ENCODE data around the gene RBFOX1.

RBFOX1 gene

DNA sequence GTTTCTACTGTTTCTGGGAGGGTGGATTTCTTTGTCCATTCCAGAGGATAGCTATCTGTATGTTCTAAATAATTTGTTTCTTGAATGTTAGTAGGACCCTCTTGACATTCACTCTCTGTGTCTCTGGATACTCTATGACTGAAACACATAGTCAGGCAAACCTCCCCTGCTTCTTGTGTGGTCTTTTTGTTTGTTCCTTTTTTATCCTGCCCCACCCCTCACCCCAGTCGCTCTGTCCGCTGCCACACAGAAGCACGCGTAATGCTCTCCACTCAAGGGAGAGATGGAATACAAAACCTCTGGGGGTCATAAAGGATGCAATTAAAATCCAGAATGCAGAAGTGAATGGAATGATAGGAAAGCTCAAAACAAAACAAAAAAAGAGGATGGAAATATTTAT lies 253.1 kb downstream of the RBFOX1 start:
- in situ Hi-C loops (cut with MboI; ENCODE audit: low sequenced_read_pairs): no loop called here

DNA sequence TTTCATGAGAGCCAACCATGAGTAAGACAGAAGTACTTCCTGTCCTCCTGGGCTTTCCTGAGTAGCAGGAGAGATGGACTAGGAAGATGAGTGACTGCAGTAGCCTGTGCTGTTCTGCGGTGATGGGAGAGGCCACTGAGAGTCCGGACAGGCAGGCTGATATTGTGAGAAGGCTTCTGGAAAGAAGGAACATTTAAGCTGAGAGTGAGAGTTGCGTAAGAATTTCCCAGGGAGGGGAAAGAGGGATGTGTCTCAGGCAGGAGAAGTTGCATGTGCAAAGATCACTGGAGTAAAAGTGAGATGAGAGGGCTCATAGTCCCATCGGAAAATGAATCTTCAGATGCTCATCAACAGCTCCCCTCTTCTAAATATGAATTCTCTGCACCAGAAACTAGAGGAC lies 258.3 kb downstream of the RBFOX1 start:
- in situ Hi-C loops (cut with MboI; ENCODE audit: low sequenced_read_pairs): no loop called here

DNA sequence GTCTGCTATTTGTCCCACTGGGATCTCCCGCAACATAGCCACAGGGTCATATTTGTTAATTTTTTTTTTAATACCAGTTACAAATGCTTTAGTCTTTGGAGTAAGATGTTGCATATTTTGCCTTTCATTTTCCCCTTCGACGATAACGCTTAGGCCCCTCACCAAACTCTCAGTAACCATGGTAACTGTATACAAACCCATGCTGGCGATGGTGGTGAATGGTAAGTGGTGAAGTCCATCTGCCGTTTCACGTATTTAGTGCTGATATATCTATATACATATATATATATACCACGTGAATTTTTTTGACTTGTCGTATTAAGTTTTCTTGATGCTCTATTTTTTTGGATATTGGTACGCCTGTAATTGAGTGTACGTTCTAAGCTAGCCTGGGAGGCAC lies 263.7 kb downstream of the RBFOX1 start:
- in situ Hi-C loops (cut with MboI; ENCODE audit: low sequenced_read_pairs): no loop called here

DNA sequence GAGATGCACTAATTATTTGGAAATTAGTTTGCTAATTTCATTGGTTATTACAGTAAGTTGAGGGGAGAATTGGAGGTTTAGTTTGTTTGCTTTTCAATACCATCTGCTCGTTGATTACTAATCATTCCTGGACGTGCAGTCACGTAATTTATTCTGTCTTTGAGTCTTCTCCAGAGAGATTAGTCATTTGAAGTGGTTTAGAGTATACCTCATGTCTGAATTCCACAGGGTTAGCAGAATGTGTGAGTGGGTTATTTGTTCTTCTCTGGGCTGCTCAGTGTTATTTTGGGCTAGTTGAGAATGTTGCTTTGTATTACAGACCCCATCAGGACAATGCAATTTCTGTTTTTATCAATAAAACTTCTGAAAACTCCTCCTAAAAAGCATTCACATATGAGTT lies 265.0 kb downstream of the RBFOX1 start:
- in situ Hi-C loops (cut with MboI; ENCODE audit: low sequenced_read_pairs): no loop called here

- in situ Hi-C loops (cut with MboI; ENCODE audit: low sequenced_read_pairs): no loop called here
These were observed 268.5 kb downstream of the RBFOX1 start for GRCh38 chr16:7601100-7601499.

DNA sequence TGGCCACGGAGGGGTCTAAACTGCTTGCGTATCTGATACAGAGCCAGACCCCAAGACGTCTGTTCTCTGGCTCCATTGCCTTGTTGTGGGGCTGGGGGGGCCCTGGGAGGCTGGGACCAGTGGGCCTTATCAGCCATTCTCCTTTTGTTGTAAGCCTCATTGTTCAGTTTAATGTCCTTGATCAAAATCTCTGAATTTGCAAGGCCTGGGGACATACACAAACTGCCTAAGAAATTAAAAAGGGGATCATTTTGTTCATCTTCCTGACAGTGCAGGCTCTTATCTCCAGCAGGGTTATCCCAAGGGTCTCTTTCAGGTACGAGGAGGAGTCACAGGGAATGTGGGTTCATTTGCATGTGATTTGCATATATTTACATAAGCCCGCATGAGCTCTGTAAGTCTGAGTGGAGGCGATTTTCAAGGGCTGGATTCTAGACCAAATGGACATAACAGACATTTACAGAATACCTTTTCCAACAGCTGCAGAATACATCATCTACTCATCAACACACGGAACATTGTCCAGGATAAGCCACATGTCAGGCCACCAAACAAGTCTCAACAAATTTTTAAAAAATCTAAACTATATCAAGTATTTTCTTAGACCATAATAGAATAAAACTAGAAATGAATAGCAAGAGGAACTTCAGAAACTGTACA lies 269.8 kb downstream of the RBFOX1 start:
- in situ Hi-C loops (cut with MboI; ENCODE audit: low sequenced_read_pairs): no loop called here

DNA sequence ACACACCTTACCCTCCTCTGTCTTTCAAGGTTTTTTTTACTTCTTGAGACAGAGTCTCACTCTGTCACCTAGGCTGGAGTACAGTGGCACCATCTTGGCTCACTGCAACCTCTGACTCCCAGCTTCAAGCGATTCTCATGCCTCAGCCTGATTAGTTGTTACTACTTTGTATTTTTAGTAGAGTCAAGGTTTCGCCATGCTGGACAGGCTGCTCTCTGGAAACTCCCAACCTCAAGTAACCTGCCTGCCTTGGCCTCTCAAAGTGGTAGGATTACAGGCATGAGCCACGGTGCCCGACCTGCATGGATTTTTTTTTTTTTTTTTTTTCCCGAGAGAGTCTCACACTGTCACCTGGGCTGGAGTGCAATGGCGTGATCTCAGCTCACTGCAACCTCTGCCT lies 273.2 kb downstream of the RBFOX1 start:
- in situ Hi-C loops (cut with MboI; ENCODE audit: low sequenced_read_pairs): no loop called here

DNA sequence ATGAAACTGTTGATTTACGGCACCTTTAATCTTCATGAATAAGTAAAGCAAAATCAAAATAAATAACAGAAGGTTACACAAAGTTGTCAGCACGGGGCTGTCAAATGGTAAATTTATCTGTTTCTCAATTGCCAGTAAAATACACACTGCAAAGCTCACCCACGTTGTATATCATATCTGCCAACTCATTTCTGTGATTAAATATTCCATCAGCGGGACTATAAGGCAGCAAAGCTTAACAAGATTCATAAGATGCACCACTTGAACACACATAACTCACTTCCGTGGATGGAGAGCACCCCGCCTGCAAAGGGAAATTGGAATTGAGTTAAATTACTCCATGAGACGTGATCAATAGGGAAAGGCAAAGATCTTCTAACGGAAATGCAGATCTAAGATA lies 280.0 kb downstream of the RBFOX1 start:
- in situ Hi-C loops (cut with MboI; ENCODE audit: low sequenced_read_pairs): no loop called here

GRCh38 chr16:7613518-7613917 lies 280.9 kb downstream of the RBFOX1 start:
- in situ Hi-C loops (cut with MboI; ENCODE audit: low sequenced_read_pairs): no loop called here

DNA sequence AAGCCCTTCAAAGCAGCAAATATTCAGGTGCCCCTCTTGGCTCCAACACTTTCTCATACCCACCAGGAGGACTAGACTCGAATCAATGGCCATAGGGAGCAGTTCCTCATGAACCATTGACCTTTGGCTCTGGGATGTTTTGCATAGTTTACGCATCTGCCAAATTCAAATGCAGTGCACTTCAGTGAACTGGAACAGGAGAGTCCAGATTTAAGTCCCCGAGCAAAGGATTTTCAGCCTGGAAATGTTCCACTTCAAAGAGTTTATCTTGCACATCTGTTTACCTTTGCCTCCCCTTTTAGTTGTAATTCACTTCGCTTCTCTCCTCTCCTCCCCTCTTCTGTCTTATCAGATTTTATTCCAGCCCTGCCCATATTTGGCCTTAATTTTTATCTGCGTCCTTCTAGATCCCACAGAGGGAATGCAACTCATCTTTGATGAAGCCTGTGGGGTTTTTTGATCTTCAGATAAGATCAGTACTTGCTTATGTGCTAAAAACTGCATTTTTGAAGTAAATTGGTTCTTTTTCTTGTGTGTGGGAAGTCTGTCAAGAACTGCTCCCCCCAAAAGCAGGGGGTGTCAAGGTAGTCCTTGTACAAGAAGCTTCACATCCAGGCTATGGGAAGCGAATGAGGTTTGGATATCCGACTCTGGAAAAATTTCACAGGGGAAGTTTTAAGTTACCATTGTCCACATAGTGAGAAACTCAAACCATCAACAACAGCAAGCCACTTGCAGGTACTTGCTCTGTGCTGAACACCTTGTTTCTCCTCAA lies 281.6 kb downstream of the RBFOX1 start:
- in situ Hi-C loops (cut with MboI; ENCODE audit: low sequenced_read_pairs): no loop called here

- in situ Hi-C loops (cut with MboI; ENCODE audit: low sequenced_read_pairs): no loop called here
These were observed 282.9 kb downstream of the RBFOX1 start for GRCh38 chr16:7615565-7615964.

- in situ Hi-C loops (cut with MboI; ENCODE audit: low sequenced_read_pairs): no loop called here
These were observed 292.5 kb downstream of the RBFOX1 start for GRCh38 chr16:7624871-7625766.

GRCh38 chr16:7628981-7629380 lies 296.3 kb downstream of the RBFOX1 start:
- in situ Hi-C loops (cut with MboI; ENCODE audit: low sequenced_read_pairs): no loop called here

DNA sequence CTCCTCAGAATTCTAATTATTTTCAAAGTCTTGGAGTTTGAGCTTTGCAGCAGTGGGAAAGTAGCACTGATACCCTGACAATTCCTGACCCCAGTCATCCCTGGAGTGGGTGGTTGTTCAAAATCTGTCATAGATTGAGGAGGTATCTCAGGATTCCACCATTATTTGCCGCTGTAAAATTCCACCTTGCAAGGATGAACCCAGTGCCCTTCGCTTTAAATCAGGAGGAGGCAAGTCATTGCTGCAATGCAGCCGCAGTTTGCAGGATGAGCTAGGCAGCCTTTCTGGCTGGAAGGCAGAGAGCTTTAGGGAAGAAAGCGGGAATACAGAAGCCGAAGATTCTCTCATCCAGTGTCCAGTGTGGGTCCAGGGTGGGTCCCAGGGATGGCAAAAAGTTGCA lies 296.9 kb downstream of the RBFOX1 start:
- in situ Hi-C loops (cut with MboI; ENCODE audit: low sequenced_read_pairs): no loop called here

DNA sequence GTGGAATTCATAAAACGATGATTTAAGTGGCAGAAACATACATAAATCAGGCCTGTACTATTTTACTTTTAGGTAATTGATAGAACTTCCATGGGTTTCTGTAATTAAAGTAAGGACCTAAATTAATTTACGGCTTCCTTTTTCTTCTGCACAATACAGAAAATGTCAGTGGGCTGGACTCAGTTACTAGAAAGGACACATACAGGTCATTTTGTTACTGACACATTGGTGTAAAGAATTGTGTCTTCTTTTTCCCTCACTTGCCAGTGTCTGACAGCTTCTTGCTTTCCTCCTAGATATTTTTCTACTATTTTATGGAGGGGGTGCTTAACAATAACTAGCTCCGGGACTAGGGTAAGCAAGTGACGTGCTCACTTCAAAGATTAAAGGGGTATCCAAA lies 304.8 kb downstream of the RBFOX1 start:
- in situ Hi-C loops (cut with MboI; ENCODE audit: low sequenced_read_pairs): no loop called here

DNA sequence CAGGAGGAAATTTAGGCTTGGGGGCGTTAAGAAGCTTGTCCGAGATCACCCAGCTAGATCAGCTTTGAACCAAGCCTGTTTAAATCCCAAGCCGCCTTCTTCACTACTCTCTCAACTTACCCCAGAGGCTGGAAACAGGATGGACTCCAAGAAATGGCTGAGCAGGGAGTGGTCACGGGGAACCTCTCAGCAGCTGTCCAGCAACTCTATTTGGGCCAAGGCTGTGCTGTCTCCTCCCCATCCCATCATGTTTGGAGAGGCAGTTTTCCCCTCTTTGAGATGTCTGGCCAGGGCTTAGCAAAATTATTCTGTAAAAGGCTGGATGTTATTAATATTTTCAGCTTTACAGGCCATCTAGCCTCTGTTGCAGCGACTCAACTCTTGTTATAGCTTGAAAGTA lies 305.7 kb downstream of the RBFOX1 start:
- in situ Hi-C loops (cut with MboI; ENCODE audit: low sequenced_read_pairs): no loop called here

DNA sequence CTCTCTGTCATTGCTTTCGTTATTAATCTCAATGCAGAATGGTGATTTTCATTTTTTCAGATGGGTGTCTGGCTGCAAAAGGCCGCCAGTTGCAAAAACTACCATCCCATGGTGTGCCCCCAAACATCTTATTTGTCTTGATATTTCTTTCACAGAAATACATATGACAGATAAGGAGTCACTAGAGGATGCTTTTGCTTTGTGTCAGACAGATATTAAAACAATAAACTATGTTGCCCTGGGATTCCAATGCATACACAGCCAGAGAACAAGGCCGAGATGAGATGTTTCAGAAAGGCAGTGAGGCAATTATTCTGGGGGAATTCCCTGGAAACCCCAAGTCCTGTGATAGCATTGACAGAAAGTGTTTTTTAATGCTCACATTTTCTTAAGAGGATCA lies 307.7 kb downstream of the RBFOX1 start:
- in situ Hi-C loops (cut with MboI; ENCODE audit: low sequenced_read_pairs): no loop called here

GRCh38 chr16:7644176-7644575 lies 311.5 kb downstream of the RBFOX1 start:
- in situ Hi-C loops (cut with MboI; ENCODE audit: low sequenced_read_pairs): no loop called here

- in situ Hi-C loops (cut with MboI; ENCODE audit: low sequenced_read_pairs): no loop called here
These were observed 312.2 kb downstream of the RBFOX1 start for GRCh38 chr16:7644811-7645210.

DNA sequence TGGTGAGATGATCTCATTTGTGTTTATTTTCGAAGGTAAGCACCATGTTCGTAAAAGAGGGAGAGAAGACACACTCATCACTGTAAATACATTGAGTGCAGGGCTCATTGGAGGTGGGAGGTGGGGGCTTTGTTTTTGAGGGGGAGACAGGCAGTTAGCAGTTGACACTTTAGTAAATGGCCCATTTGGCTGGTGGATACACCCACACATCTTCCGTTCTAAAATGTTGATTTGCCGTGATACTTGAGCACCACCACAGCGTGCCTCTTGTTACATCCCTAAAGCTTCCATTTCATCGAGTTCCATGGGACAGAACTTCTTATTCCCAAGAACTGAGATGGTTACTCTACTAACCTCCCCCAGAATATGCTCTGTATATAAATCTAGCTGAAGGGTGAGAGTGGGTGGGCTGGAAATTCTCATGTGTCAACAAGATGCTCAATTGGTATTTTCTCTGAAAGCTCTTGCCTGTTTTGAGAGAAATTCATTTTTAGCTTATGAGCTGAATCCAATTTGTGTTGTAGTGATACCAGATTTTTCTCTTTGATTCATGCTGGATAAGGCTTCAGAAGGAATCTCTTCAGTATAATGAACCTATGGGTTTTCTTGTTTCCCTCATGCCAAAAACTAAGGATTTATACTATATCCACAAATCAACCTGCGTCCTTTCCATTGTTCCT lies 314.3 kb downstream of the RBFOX1 start:
- in situ Hi-C loops (cut with MboI; ENCODE audit: low sequenced_read_pairs): no loop called here

DNA sequence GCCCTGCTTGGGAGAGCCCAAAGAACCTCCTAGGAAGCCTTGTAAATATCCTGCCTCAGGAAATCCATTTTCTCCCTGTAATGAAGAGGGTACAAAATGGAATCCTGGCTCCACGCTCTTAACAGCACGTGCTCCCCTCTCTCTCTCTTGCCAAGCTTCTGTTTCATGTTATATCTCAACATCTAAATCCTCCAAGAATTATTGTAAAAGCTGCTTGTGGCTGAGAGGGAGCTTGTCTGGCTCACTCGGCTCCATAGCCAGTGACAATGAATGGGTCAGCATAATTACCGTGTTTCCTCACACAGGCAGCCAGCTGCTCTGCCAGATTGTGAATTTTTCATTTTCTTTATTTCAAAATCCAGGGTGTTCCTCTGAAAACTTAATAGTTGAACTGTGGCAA lies 317.8 kb downstream of the RBFOX1 start:
- in situ Hi-C loops (cut with MboI; ENCODE audit: low sequenced_read_pairs): no loop called here

Measured in HL-60/S4 treated with phorbol 12-myristate 13-acetate at 8.2 ng/mL for 4 days and 3 days (cell line).